Measurements from ENCODE around the gene ATP6V0A1.

Gene ATP6V0A1

DNA sequence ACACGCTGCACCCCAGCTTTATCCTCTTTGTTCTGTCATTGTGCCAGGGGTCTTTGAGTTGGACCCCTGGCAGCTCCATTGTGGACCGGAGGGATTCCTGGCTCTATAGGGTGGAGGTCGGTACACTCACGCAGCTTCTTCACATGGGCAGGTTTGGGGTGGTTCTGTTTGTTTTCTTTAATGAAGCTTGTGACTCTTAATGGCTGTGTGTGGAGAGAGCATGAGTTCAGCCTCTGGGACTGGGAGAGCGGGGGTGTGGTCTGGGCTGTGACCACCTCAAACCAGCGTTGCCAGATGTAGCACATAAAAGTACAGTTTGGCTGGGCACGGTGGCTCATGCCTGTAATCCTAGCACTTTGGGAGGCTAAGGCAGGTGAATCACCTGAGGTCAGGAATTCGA lies 56.2 kb downstream of the ATP6V0A1 start:
- DNase-seq (ENCODE audit: extremely low spot score): no peak
- CTCF ChIA-PET: interaction anchor here (0.9 kb wide), 1 partner anchor 112 kb away, joined by 3 read pairs; no protein-coding TSS in a partner anchor
- TF ChIP-seq, protein P1, sequence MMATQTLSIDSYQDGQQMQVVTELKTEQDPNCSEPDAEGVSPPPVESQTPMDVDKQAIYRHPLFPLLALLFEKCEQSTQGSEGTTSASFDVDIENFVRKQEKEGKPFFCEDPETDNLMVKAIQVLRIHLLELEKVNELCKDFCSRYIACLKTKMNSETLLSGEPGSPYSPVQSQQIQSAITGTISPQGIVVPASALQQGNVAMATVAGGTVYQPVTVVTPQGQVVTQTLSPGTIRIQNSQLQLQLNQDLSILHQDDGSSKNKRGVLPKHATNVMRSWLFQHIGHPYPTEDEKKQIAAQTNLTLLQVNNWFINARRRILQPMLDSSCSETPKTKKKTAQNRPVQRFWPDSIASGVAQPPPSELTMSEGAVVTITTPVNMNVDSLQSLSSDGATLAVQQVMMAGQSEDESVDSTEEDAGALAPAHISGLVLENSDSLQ (IDR thresholded peaks at IDR 0.05): no peak
- TF ChIP-seq FOXA1 (IDR thresholded peaks at IDR 0.05): no peak
- TF ChIP-seq CTBP1 (IDR thresholded peaks at IDR 0.05; ENCODE audit: borderline replicate concordance): no peak
- no peak for TF ChIP-seq ELF4 (IDR thresholded peaks at IDR 0.05)
- no peak for TF ChIP-seq LEF1 (IDR thresholded peaks at IDR 0.05; ENCODE audit: borderline replicate concordance)
- TF ChIP-seq TARDBP (IDR thresholded peaks at IDR 0.05): no peak
- no peak for TF ChIP-seq FOXK2 (IDR thresholded peaks at IDR 0.05)
- no peak for TF ChIP-seq FOXM1 (IDR thresholded peaks at IDR 0.05; ENCODE audit: borderline replicate concordance)
- no peak for TF ChIP-seq NFRKB (IDR thresholded peaks at IDR 0.05)
- TF ChIP-seq SP1 (IDR thresholded peaks at IDR 0.05): no peak
- TF ChIP-seq SUZ12 (IDR thresholded peaks at IDR 0.05): no peak
- TF ChIP-seq ZNF384 (IDR thresholded peaks at IDR 0.05): no peak
- no peak for TF ChIP-seq L3MBTL2 (conservative IDR thresholded peaks at IDR 0.05)
- POLR2A ChIA-PET: interaction anchor here (1.0 kb wide), 1 partner anchor 21 kb away, joined by 3 read pairs; the partner anchor contains the start of gene NAGLU

GRCh38 chr17:42517516-42517915 lies 58.8 kb downstream of the ATP6V0A1 start:
- ChIA-PET CTCF (interaction anchor here (0.6 to 2.8 kb wide), 12 partner anchors 10 to 452 kb away, joined by 3 to 21 read pairs (median 4); no protein-coding TSS in a partner anchor), POLR2A (interaction anchor here (0.5 to 1.7 kb wide), 3 partner anchors 19 to 129 kb away, joined by 3 to 5 read pairs (median 3); partner anchors contain the start of genes CAVIN1 and NAGLU)
- no peak for TF ChIP-seq CTBP1 (IDR thresholded peaks at IDR 0.05; ENCODE audit: borderline replicate concordance)
- TF ChIP-seq TARDBP (IDR thresholded peaks at IDR 0.05): no peak
- TF ChIP-seq SP1 (IDR thresholded peaks at IDR 0.05): no peak
- no peak for TF ChIP-seq FOXA1 (IDR thresholded peaks at IDR 0.05)
- TF ChIP-seq FOXK2 (IDR thresholded peaks at IDR 0.05): no peak
- TF ChIP-seq FOXM1 (IDR thresholded peaks at IDR 0.05; ENCODE audit: borderline replicate concordance): no peak
- no peak for TF ChIP-seq L3MBTL2 (conservative IDR thresholded peaks at IDR 0.05)
- no peak for TF ChIP-seq LEF1 (IDR thresholded peaks at IDR 0.05; ENCODE audit: borderline replicate concordance)
- no peak for TF ChIP-seq ELF4 (IDR thresholded peaks at IDR 0.05)
- DNase-seq (ENCODE audit: extremely low spot score): peak; percentile 88

DNA sequence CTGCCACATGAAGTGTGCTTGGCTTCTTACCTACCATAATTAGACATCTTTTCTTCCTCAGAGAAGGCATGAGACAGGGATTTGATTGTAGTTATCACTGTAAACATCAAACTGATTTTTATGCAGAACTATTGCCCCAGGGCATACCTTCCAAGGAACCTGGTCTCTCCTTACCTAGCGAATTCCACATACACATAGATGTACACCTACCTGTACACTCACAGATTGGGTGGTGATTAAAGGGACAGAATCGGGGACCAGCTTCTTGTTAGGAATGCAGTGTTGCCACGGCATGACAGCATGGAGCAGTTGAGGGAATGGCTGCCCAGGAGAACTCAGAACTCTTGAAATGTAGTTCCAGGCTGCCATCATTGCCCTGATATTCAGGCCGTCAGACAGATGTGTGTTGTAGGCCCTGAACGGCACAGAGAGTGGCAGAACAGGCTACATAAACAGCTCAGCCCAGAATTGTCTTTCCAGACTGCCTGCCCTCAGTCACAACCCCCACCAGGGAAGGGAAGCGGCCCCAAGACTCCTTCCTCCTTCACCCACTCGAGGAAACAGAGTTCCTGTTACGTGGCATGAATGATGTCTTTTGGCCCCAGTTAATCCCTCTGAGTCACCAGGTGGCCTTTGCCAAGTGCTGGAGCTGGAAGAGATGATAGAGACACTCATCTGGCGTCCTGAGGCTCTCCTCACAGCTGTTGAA lies 59.5 kb downstream of the ATP6V0A1 start:
- ChIA-PET CTCF (interaction anchor here (0.5 to 2.8 kb wide), 13 partner anchors 9 to 453 kb away, joined by 3 to 21 read pairs (median 3); no protein-coding TSS in a partner anchor), POLR2A (interaction anchor here (0.5 to 1.7 kb wide), 3 partner anchors 18 to 129 kb away, joined by 3 to 5 read pairs (median 3); partner anchors contain the start of genes CAVIN1 and NAGLU)
- no peak for TF ChIP-seq NFRKB (IDR thresholded peaks at IDR 0.05)
- TF ChIP-seq LEF1 (IDR thresholded peaks at IDR 0.05; ENCODE audit: borderline replicate concordance): no peak
- TF ChIP-seq FOXM1 (IDR thresholded peaks at IDR 0.05; ENCODE audit: borderline replicate concordance): no peak
- TF ChIP-seq FOXA1 (IDR thresholded peaks at IDR 0.05): no peak
- TF ChIP-seq ZNF384 (IDR thresholded peaks at IDR 0.05): no peak
- TF ChIP-seq ARNT (IDR thresholded peaks at IDR 0.05): no peak
- TF ChIP-seq HDGF (IDR thresholded peaks at IDR 0.05; ENCODE audit: borderline replicate concordance): no peak
- TF ChIP-seq L3MBTL2 (conservative IDR thresholded peaks at IDR 0.05): no peak
- TF ChIP-seq SP1 (IDR thresholded peaks at IDR 0.05): no peak
- TF ChIP-seq FOXK2 (IDR thresholded peaks at IDR 0.05): no peak
- no peak for TF ChIP-seq BHLHE40 (IDR thresholded peaks at IDR 0.05; ENCODE audit: borderline replicate concordance)
- TF ChIP-seq TARDBP (IDR thresholded peaks at IDR 0.05): no peak
- TF ChIP-seq CTBP1 (IDR thresholded peaks at IDR 0.05; ENCODE audit: borderline replicate concordance): no peak
- no peak for TF ChIP-seq ELF4 (IDR thresholded peaks at IDR 0.05)
- no peak for TF ChIP-seq SUZ12 (IDR thresholded peaks at IDR 0.05)
- TF ChIP-seq, protein P1 (IDR thresholded peaks at IDR 0.05): no peak
- DNase-seq (ENCODE audit: extremely low spot score): no peak

- ChIA-PET POLR2A (interaction anchor here (1.3 to 1.7 kb wide), 2 partner anchors 17 to 130 kb away, joined by 3 to 5 read pairs; partner anchors contain the start of gene NAGLU), CTCF (interaction anchor here (0.5 to 2.8 kb wide), 5 partner anchors 8 to 90 kb away, joined by 3 to 21 read pairs (median 6); no protein-coding TSS in a partner anchor)
- no peak for DNase-seq (ENCODE audit: extremely low spot score)
- TF ChIP-seq FOXM1 (IDR thresholded peaks at IDR 0.05; ENCODE audit: borderline replicate concordance): no peak
- TF ChIP-seq FOXK2 (IDR thresholded peaks at IDR 0.05): no peak
- TF ChIP-seq L3MBTL2 (conservative IDR thresholded peaks at IDR 0.05): no peak
- no peak for TF ChIP-seq TARDBP (IDR thresholded peaks at IDR 0.05)
- TF ChIP-seq SUZ12 (IDR thresholded peaks at IDR 0.05): no peak
- no peak for TF ChIP-seq NFRKB (IDR thresholded peaks at IDR 0.05)
- TF ChIP-seq FOXA1 (IDR thresholded peaks at IDR 0.05): no peak
- no peak for TF ChIP-seq ELF4 (IDR thresholded peaks at IDR 0.05)
- TF ChIP-seq HDGF (IDR thresholded peaks at IDR 0.05; ENCODE audit: borderline replicate concordance): no peak
- no peak for TF ChIP-seq ZNF384 (IDR thresholded peaks at IDR 0.05)
- no peak for TF ChIP-seq BHLHE40 (IDR thresholded peaks at IDR 0.05; ENCODE audit: borderline replicate concordance)
- TF ChIP-seq LEF1 (IDR thresholded peaks at IDR 0.05; ENCODE audit: borderline replicate concordance): no peak
- TF ChIP-seq, protein P1 (IDR thresholded peaks at IDR 0.05): no peak
Observed at GRCh38 chr17:42518755-42519545, 60.3 kb downstream of the ATP6V0A1 start.

Data from HEK293T (cell line).